Thymus (tissue), 11 donors: ENCODE data around the gene SLC16A6. TPM values are rescaled to one million over a fixed set of nuclear protein-coding genes. Genes with fewer than 3 reads are reported as not detected.
"Not testable (repeated sequence)": the region's sequence is repeated elsewhere in the genome, so short reads cannot be mapped to it uniquely, and the experiment has no call there.

Experiments
- DNase-seq, 9 donors: peaks; one replicate each; pipeline ENCODE4 v3.0.0-alpha.2; 2013; ENCODE audit warnings: low spot score in 9 of 9, low read depth in 6 of 9, missing footprints in 1 of 9
- H3K27ac ChIP-seq, 2 donors: one replicate each; pipeline ENCODE4 v1.5.1; 2013; ENCODE audit warnings: control low read depth in 1 of 2, low read depth in 1 of 2, low read length in 1 of 2, mild to moderate bottlenecking in 1 of 2, moderate library complexity in 1 of 2
- H3K27me3 ChIP-seq, 2 donors: one replicate each; pipeline ENCODE4 v1.5.1; 2013; ENCODE audit warnings: low read length in 1 of 2; ENCODE audit not compliant: control insufficient read depth in 2 of 2, insufficient read depth in 1 of 2
- H3K36me3 ChIP-seq, 2 donors: one replicate each; pipeline ENCODE4 v1.5.1; 2013; ENCODE audit warnings: low read length in 1 of 2, mild to moderate bottlenecking in 1 of 2, moderate library complexity in 1 of 2; ENCODE audit not compliant: control insufficient read depth in 2 of 2, insufficient read depth in 2 of 2
- H3K4me1 ChIP-seq, 2 donors: one replicate each; pipeline ENCODE4 v1.5.1; 2013; ENCODE audit warnings: low read length in 2 of 2; ENCODE audit not compliant: control insufficient read depth in 2 of 2, insufficient read depth in 2 of 2
- H3K4me3 ChIP-seq, 2 donors: one replicate each; pipeline ENCODE4 v1.5.1; 2013; ENCODE audit warnings: low read length in 2 of 2, control low read depth in 1 of 2, mild to moderate bottlenecking in 1 of 2
- H3K9me3 ChIP-seq, 2 donors: one replicate each; pipeline ENCODE4 v1.5.1; 2013; ENCODE audit warnings: low read length in 1 of 2, mild to moderate bottlenecking in 1 of 2; ENCODE audit not compliant: control insufficient read depth in 2 of 2, insufficient read depth in 1 of 2
- WGBS: extraction: QIAGEN DNeasy Blood & Tissue Kit; methylation state at CpG from one replicate; pipeline ENCODE4 v1.1.7; 2013; 5-methylcytosine and 5-hydroxymethylcytosine counted together
- polyA plus RNA-seq: library from polyadenylated mRNA; stranded (reverse); fragments of 200-250 nt; gene quantifications from one replicate; pipeline ENCODE4 v1.2.3, GENCODE V29; 2013
- total RNA-seq: library from RNA; stranded (reverse); fragments of 120-200 nt; gene quantifications from one replicate; pipeline ENCODE4 v1.2.4, GENCODE V29; 2013
- donor health status: healthy.

SLC16A6 gene
- total and polyA plus RNA-seq, 2 donors, result 2.0 to 2.4 TPM

GRCh38 chr17:68317458-68317857 lies 26.5 kb upstream of the SLC16A6 start:
- 86% methylated on average over 6 of the region's 6 CpGs for WGBS

GRCh38 chr17:68315930-68316329 lies 25.0 kb upstream of the SLC16A6 start:
- peaks cover 0 to 23% of the 10 kb centered on the region in 2 donors for H3K4me1 ChIP-seq
- H3K27me3 ChIP-seq, result peaks cover 0 to 2% of the 10 kb centered on the region in 2 donors
- no peaks in the 10 kb centered on the region for H3K36me3 ChIP-seq
- no peak overlapping the region for H3K27ac ChIP-seq
- WGBS, result 98% methylated on average over 4 of the region's 4 CpGs
- no peak overlapping the region for H3K4me3 ChIP-seq
- no peaks in the 10 kb centered on the region for H3K9me3 ChIP-seq
- DNase-seq, result no peak

More at GRCh38 chr17:68317458-68317857, 26.5 kb upstream of the SLC16A6 start:
- peaks cover 0 to 2% of the 10 kb centered on the region in 2 donors for H3K27me3 ChIP-seq
- no peak overlapping the region for H3K27ac ChIP-seq
- no peak overlapping the region for H3K4me3 ChIP-seq
- H3K9me3 ChIP-seq, result no peaks in the 10 kb centered on the region
- no peaks in the 10 kb centered on the region for H3K36me3 ChIP-seq
- DNase-seq, result no peak
- H3K4me1 ChIP-seq, result peaks cover 0 to 20% of the 10 kb centered on the region in 2 donors

DNA sequence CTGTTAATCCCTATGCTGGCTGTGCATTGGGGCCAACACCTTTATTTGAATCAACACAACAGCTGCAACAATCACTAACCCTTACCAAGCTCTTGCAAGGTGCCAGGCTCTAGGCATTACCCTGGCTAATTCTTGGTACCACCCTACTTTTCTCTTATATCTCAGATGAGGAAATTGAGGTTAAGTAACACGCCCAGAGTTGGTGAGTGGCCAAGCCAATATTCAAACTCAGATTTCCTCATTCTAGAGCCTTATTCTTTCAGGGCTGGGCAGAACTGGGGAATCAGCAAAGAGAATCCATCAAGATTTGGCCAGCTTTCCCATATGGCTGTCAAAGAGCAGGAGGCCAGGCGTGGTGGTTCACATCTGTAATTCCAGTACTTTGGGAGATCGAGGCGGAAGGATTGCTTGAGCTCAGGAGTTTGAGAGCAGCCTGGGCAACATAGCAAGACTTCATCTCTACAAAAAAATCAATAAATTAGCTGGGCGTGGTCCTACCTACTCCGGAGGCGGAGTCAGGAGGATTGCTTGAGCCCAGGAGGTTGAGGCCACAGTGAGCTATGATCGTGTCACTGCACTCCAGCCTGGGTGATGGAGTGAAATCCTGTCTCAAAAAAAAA lies 24.1 kb upstream of the SLC16A6 start:
- H3K4me1 ChIP-seq, result peaks cover 3 to 32% of the 10 kb centered on the region in 2 donors
- peaks cover 0 to 2% of the 10 kb centered on the region in 2 donors for H3K27me3 ChIP-seq
- H3K27ac ChIP-seq, result no peak overlapping the region
- no peak for DNase-seq
- no peaks in the 10 kb centered on the region for H3K9me3 ChIP-seq
- no peaks in the 10 kb centered on the region for H3K36me3 ChIP-seq
- 84% methylated on average over 8 of the region's 8 CpGs for WGBS
- no peak overlapping the region for H3K4me3 ChIP-seq

DNA sequence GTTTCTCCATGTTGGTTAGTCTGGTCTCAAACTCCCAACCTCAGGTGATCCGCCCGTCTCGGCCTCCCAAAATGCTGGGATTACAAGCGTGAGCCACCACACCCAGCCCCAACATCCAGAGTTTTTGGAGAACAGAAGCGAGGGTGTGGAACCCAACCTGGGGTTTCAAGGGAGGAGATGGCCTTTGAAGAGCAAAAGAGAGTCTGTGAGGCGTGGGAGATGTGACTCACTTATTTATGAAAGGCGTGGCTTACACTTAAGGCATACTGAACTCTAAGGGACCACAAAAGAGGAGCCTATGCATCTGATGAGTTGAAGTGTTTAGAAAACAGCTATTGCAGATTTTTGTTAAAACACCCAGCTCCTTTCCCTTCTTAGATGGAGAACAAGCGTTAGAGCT lies 19.2 kb upstream of the SLC16A6 start:
- DNase-seq, result peak in 2 of 9 donors; percentile 45 to 68
- no peaks in the 10 kb centered on the region for H3K36me3 ChIP-seq
- no peaks in the 10 kb centered on the region for H3K9me3 ChIP-seq
- H3K4me3 ChIP-seq, result no peak overlapping the region
- peaks cover 10 to 34% of the 10 kb centered on the region in 2 donors for H3K4me1 ChIP-seq
- WGBS, result 71% methylated on average over 8 of the region's 8 CpGs
- no peaks in the 10 kb centered on the region for H3K27me3 ChIP-seq
- no peak overlapping the region for H3K27ac ChIP-seq

DNA sequence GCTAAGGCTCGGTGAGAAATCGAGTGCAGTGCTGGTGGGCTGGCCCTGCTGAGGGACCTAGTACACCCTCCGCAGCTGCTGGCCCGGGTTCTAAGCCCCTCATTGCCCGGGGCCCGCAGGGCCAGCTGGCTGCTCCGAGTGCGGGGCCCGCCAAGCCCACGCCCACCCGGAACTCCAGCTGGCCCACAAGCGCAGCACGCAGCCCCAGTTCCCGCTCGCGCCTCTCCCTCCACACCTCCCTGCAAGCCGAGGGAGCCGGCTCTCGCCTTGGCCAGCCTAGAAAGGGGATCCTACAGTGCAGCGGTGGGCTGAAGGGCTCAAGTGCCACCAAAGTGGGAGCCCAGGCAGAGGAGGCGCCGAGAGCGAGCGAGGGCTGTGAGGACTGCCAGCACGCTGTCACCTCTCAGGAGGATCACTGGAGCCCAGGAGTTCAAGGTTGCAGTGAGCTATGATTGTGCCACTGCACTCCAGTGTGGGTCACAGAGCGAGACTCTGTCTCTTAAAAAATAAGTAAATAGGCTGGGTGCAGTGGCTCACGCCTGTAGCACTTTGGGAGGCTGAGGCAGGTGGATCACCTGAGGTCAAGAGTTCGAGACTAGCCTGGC lies 18.2 kb upstream of the SLC16A6 start:
- H3K36me3 ChIP-seq, H3K27ac ChIP-seq, DNase-seq, H3K27me3 ChIP-seq, H3K9me3 ChIP-seq, H3K4me3 ChIP-seq: not testable (repeated sequence)
- WGBS, result 97% methylated on average over 28 of the region's 28 CpGs
- H3K4me1 ChIP-seq, result peaks cover 10 to 34% of the 10 kb centered on the region in 2 donors

DNA sequence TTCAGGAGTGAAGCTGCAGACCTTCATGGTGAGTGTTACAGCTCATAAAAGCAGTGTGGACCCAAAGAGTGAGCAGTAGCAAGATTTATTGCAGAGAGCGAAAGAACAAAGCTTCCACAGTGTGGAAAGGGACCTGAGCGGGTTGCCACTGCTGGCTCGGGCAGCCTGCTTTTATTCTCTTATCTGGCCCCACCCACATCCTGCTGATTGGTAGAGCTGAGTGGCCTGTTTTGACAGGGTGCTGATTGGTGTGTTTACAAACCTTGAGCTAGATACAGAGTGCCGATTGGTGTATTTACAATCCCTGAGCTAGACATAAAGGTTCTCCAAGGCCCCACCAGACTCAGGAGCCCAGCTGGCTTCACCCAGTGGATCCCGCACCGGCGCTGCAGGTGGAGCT lies 17.6 kb upstream of the SLC16A6 start:
- WGBS, result 97% methylated on average over 7 of the region's 7 CpGs
- H3K27ac ChIP-seq, H3K4me3 ChIP-seq: not testable (repeated sequence)

DNA sequence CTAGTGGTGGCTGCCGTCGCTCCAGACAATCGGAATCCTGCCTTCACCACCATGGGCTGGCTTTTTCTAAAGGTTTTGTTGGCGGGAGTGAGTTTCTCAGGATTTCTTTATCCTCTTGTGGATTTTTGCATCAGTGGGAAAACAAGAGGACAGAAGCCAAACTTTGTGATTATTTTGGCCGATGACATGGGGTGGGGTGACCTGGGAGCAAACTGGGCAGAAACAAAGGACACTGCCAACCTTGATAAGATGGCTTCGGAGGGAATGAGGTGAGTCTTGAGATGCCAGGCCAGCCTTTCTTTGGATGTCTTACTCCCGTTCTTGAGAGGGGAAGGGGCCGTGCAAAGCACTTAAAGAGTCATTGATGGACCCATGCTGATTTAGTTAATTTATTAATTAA lies 16.5 kb upstream of the SLC16A6 start:
- no peaks in the 10 kb centered on the region for H3K9me3 ChIP-seq
- peaks cover 10 to 30% of the 10 kb centered on the region in 2 donors for H3K4me1 ChIP-seq
- no peaks in the 10 kb centered on the region for H3K27me3 ChIP-seq
- 99% methylated on average over 8 of the region's 8 CpGs for WGBS
- DNase-seq, result no peak
- no peaks in the 10 kb centered on the region for H3K36me3 ChIP-seq
- no peak overlapping the region for H3K27ac ChIP-seq
- H3K4me3 ChIP-seq, result no peak overlapping the region

More for the DNA sequence above, 17.6 kb upstream of the SLC16A6 start:
- H3K9me3 ChIP-seq, DNase-seq, H3K36me3 ChIP-seq, H3K27me3 ChIP-seq: not testable (repeated sequence)
- H3K4me1 ChIP-seq, result peaks cover 10 to 34% of the 10 kb centered on the region in 2 donors

- WGBS, result 37% methylated on average over 6 of the region's 6 CpGs
- H3K4me3 ChIP-seq, result no peak overlapping the region
- DNase-seq, result peak in 6 of 9 donors; percentile 47 to 88 (median 66)
- peaks cover 0 to 3% of the 10 kb centered on the region in 2 donors for H3K9me3 ChIP-seq
- H3K27me3 ChIP-seq, result no peaks in the 10 kb centered on the region
- H3K36me3 ChIP-seq, result no peaks in the 10 kb centered on the region
- peak overlapping the region in 1 of 2 donors; percentile 81 for H3K27ac ChIP-seq
- peaks cover 10 to 28% of the 10 kb centered on the region in 2 donors for H3K4me1 ChIP-seq
Measured at GRCh38 chr17:68306819-68307218, 15.9 kb upstream of the SLC16A6 start.

- DNase-seq, result no peak
- H3K27ac ChIP-seq, result no peak overlapping the region
Measured at GRCh38 chr17:68305142-68305541, 14.2 kb upstream of the SLC16A6 start.

More at GRCh38 chr17:68305142-68305541, 14.2 kb upstream of the SLC16A6 start:
- no peak overlapping the region for H3K4me3 ChIP-seq
- 96% methylated on average over 4 of the region's 4 CpGs for WGBS
- H3K36me3 ChIP-seq, result no peaks in the 10 kb centered on the region
- peaks cover 0 to 5% of the 10 kb centered on the region in 2 donors for H3K9me3 ChIP-seq
- peaks cover 7 to 20% of the 10 kb centered on the region in 2 donors for H3K4me1 ChIP-seq
- H3K27me3 ChIP-seq, result no peaks in the 10 kb centered on the region
